Measurements from ENCODE around the gene EEF1AKMT3. TPM values are rescaled to one million over a fixed set of nuclear protein-coding genes. Genes with fewer than 3 reads are reported as not detected.
A peak's percentile ranks its signal among the peaks of the same experiment; 100 is the strongest.

The EEF1AKMT3 gene
- total and polyA plus RNA-seq, 4 donors, result 1.5 to 6.4 (median 2.1) TPM

DNA sequence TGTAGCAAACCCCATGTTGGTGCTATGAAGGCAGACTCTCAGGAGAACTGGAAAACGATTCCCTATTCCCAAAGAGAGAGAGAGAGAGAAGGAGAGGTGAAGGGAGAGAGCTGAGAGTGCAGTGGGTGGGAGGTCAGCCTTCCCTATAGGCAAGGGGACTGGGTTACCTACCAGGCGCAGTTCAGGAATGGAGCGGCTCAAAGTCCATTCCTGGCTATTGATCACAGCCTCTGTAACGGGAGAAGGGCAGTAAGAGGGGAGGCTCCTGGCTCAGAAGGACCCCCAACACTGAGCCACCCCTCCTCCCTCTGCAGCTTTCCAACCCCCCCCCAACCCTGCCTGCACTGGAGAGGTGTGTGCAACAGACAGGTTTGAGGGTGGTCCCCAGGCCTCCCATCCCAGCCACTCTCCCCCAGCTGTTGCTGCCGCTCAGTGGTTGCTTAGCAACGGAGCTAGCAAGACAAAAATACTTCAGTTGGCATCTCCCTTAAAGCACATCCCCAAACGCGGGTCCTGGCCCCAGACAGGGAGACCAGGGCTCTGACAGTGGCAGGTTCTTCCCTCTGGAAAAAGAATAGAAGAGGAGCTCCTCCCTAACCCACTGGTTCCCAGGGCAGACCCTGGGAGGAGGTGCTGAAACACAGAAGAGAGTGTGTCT, 37.1 kb upstream of the EEF1AKMT3 start:
- no peak for DNase-seq (ENCODE audit: low spot score)
- TF ChIP-seq HNF4A (conservative IDR thresholded peaks at IDR 0.05), result peak; percentile 45 to 62
- TF ChIP-seq, protein P1, sequence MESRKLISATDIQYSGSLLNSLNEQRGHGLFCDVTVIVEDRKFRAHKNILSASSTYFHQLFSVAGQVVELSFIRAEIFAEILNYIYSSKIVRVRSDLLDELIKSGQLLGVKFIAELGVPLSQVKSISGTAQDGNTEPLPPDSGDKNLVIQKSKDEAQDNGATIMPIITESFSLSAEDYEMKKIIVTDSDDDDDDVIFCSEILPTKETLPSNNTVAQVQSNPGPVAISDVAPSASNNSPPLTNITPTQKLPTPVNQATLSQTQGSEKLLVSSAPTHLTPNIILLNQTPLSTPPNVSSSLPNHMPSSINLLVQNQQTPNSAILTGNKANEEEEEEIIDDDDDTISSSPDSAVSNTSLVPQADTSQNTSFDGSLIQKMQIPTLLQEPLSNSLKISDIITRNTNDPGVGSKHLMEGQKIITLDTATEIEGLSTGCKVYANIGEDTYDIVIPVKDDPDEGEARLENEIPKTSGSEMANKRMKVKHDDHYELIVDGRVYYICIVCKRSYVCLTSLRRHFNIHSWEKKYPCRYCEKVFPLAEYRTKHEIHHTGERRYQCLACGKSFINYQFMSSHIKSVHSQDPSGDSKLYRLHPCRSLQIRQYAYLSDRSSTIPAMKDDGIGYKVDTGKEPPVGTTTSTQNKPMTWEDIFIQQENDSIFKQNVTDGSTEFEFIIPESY (IDR thresholded peaks at IDR 0.05), result no peak
- TF ChIP-seq GABPA (IDR thresholded peaks at IDR 0.05 in 1 of 2, conservative IDR thresholded peaks at IDR 0.05 in 1 of 2), result no peak
- TF ChIP-seq SP1 (IDR thresholded peaks at IDR 0.05), result peak; percentile 55
- Histone ChIP-seq H3K27me3 (ENCODE audit: control insufficient read depth in 4 of 4, insufficient read depth in 4 of 4, low read length in 3 of 4) (peaks cover 0 to 10% (median 4%) of the 10 kb centered on the region in 4 donors), H3K4me1 (ENCODE audit: control insufficient read depth in 4 of 4, insufficient read depth in 4 of 4, low read length in 3 of 4) (peaks cover 3 to 22% (median 15%) of the 10 kb centered on the region in 4 donors), H3K27ac (ENCODE audit: low read depth in 1 of 2, low read length in 2 of 2) (no peak overlapping the region), H3K4me3 (ENCODE audit: low read depth in 1 of 3, low read length in 3 of 3) (no peak overlapping the region), H3K9me3 (ENCODE audit: control insufficient read depth in 4 of 4, low read length in 3 of 4) (no peaks in the 10 kb centered on the region), H3K36me3 (ENCODE audit: control insufficient read depth in 4 of 4, insufficient read depth in 3 of 4, low read depth in 1 of 4, low read length in 3 of 4) (no peaks in the 10 kb centered on the region), H3K9ac (ENCODE audit: low read depth in 1 of 2, low read length in 2 of 2) (no peak overlapping the region)
- 20% methylated on average over 8 of the region's 8 CpGs for WGBS

DNA sequence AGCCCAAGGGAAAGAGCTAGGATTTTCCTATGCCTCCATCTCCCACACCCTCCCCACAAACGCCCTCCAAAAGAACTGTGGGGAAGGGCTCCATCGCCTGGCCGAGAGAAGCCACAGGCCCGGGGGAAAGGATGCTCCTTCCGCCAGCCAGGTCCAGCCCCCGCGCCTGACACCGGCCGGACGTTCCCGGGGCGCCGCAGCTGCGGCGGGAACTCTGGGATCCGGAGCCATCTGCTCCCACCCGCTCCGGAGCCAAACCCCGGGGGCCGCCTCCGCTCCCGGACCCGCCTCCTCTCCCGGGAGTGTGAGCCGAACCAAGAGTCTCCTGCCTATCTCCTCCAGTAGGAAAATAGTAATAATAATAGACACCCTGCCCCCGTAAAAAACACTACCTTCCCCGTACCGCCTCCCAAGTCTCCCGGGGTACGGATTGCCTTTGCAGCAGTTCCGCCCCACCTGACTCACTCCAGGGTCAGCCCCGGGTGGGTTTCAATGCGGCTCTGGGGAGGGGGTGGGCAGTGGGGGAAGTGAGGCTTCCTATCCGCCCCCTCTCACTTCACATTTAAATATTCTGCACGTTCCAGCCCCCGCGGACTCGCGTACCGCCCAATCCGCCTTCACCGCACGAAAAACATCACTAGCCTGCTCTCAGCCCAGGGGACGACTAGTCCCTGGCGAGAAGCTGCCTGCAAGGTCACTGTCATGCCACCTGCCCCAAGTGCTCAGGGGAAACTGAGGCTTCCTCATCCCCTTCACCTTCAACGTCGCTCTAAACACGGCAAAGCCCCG, 36.3 kb upstream of the EEF1AKMT3 start:
- Histone ChIP-seq H3K9me3 (ENCODE audit: control insufficient read depth in 4 of 4, low read length in 3 of 4) (no peaks in the 10 kb centered on the region), H3K36me3 (ENCODE audit: control insufficient read depth in 4 of 4, insufficient read depth in 3 of 4, low read depth in 1 of 4, low read length in 3 of 4) (no peaks in the 10 kb centered on the region), H3K4me3 (ENCODE audit: low read depth in 1 of 3, low read length in 3 of 3) (no peak overlapping the region), H3K4me1 (ENCODE audit: control insufficient read depth in 4 of 4, insufficient read depth in 4 of 4, low read length in 3 of 4) (peaks cover 3 to 22% (median 15%) of the 10 kb centered on the region in 4 donors), H3K27me3 (ENCODE audit: control insufficient read depth in 4 of 4, insufficient read depth in 4 of 4, low read length in 3 of 4) (peaks cover 0 to 10% (median 4%) of the 10 kb centered on the region in 4 donors), H3K27ac (ENCODE audit: low read depth in 1 of 2, low read length in 2 of 2) (no peak overlapping the region), H3K9ac (ENCODE audit: low read depth in 1 of 2, low read length in 2 of 2) (no peak overlapping the region)
- DNase-seq (ENCODE audit: low spot score), result no peak
- TF ChIP-seq EGR1 (IDR thresholded peaks at IDR 0.05; ENCODE audit: low read depth in 2 of 2), result no peak
- no peak for TF ChIP-seq FOXA2 (IDR thresholded peaks at IDR 0.05)
- TF ChIP-seq SP1 (IDR thresholded peaks at IDR 0.05), result no peak
- no peak for TF ChIP-seq TAF1 (conservative IDR thresholded peaks at IDR 0.05)
- no peak for TF ChIP-seq YY1 (IDR thresholded peaks at IDR 0.05)
- TF ChIP-seq RAD21 (IDR thresholded peaks at IDR 0.05), result peak in 1 of 2 donors; percentile 37
- TF ChIP-seq, protein P2, sequence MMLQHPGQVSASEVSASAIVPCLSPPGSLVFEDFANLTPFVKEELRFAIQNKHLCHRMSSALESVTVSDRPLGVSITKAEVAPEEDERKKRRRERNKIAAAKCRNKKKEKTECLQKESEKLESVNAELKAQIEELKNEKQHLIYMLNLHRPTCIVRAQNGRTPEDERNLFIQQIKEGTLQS (IDR thresholded peaks at IDR 0.05), result no peak
- TF ChIP-seq, protein P1 (IDR thresholded peaks at IDR 0.05), result no peak
- 21% methylated on average over 49 of the region's 49 CpGs for WGBS

Data from liver (tissue), 9 donors.